Measurements from ENCODE around the gene GRIK3.

Gene GRIK3

GRCh38 chr1:36753451-36753850, 280.9 kb downstream of the GRIK3 start:
- H3K4me3 ChIP-seq (ENCODE audit: low read depth, low read length): no peak overlapping the region
- no peaks in the 10 kb centered on the region for H3K9me3 ChIP-seq (ENCODE audit: control insufficient read depth, insufficient read depth, low read depth, low read length)
- CTCF ChIA-PET: interaction anchor here (1.4 kb wide), 1 partner anchor 178 kb away, joined by 4 read pairs; no protein-coding TSS in a partner anchor
- H3K36me3 ChIP-seq (ENCODE audit: control insufficient read depth in 2 of 2, insufficient read depth in 1 of 2, low read length in 2 of 2): no peaks in the 10 kb centered on the region
- no peaks in the 10 kb centered on the region for H3K4me1 ChIP-seq (ENCODE audit: control insufficient read depth, insufficient read depth, low read length)
- POLR2A ChIA-PET: no interaction called here
- TF ChIP-seq ZNF202 (tag by site-specific recombination; IDR thresholded peaks at IDR 0.05; ENCODE audit: borderline replicate concordance): no peak
- TF ChIP-seq ZNF530 (tag by site-specific recombination; IDR thresholded peaks at IDR 0.05; ENCODE audit: low read depth): no peak
- no peak for TF ChIP-seq BCL11A (tag by site-specific recombination; IDR thresholded peaks at IDR 0.05; ENCODE audit: low read depth)
- no peak for TF ChIP-seq ZNF114 (tag by site-specific recombination; IDR thresholded peaks at IDR 0.05)
- TF ChIP-seq ZNF621 (tag by site-specific recombination; IDR thresholded peaks at IDR 0.05): no peak
- no peak for TF ChIP-seq SP7 (tag by site-specific recombination; IDR thresholded peaks at IDR 0.05)
- TF ChIP-seq ZNF785 (tag by site-specific recombination; IDR thresholded peaks at IDR 0.05): no peak
- TF ChIP-seq KLF9 (tag by site-specific recombination; IDR thresholded peaks at IDR 0.05; ENCODE audit: low read depth): no peak
- TF ChIP-seq GLI4 (tag by site-specific recombination; IDR thresholded peaks at IDR 0.05): no peak
- no peak for TF ChIP-seq ZNF24 (tag by site-specific recombination; IDR thresholded peaks at IDR 0.05)
- TF ChIP-seq ZNF416 (tag by site-specific recombination; IDR thresholded peaks at IDR 0.05): no peak
- TF ChIP-seq TSHZ1 (tag by site-specific recombination; IDR thresholded peaks at IDR 0.05; ENCODE audit: borderline replicate concordance): no peak
- no peak for TF ChIP-seq ZNF302 (tag by site-specific recombination; IDR thresholded peaks at IDR 0.05; ENCODE audit: low read depth)
- no peak for TF ChIP-seq ZNF600 (tag by site-specific recombination; IDR thresholded peaks at IDR 0.05)
- no peak for TF ChIP-seq ZNF777 (tag by site-specific recombination; IDR thresholded peaks at IDR 0.05; ENCODE audit: borderline replicate concordance)
- TF ChIP-seq ZNF10 (tag by site-specific recombination; IDR thresholded peaks at IDR 0.05): no peak
- H3K27ac ChIP-seq (ENCODE audit: extremely low read depth, low read depth, low read length): no peak overlapping the region

DNA sequence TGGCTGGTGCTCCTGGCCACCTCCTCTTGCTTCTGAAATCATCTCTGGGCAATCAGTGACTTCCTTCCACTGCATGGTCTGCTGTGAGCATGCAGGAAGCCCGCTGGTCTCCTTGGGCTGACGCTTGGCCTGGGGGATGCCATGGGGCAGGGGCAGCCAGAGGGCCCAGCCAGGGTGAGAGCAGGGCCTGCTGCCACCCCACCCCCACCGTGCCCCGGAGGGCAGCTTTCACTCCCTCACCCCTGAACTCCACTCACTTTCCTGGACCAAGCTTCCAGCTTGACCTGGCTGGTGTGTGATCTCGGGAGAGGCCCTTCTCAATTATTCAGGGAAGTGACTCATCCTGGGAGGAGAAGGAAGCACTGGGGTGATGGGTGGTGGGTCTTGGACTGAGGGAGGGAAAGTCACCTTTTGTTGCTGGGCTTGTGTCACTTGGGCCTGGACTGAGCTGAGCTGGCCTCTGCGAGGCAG, 281.4 kb downstream of the GRIK3 start:
- ChIA-PET POLR2A (no interaction called here), CTCF (interaction anchor here (1.4 kb wide), 1 partner anchor 177 kb away, joined by 4 read pairs; no protein-coding TSS in a partner anchor)
- no peak overlapping the region for H3K4me3 ChIP-seq (ENCODE audit: low read depth, low read length)
- no peaks in the 10 kb centered on the region for H3K4me1 ChIP-seq (ENCODE audit: control insufficient read depth, insufficient read depth, low read length)
- H3K9me3 ChIP-seq (ENCODE audit: control insufficient read depth, insufficient read depth, low read depth, low read length): no peaks in the 10 kb centered on the region
- H3K36me3 ChIP-seq (ENCODE audit: control insufficient read depth in 2 of 2, insufficient read depth in 1 of 2, low read length in 2 of 2): no peaks in the 10 kb centered on the region
- TF ChIP-seq ZNF140 (tag by site-specific recombination; IDR thresholded peaks at IDR 0.05) (no peak), ZNF514 (tag by site-specific recombination; IDR thresholded peaks at IDR 0.05) (no peak), ATF2 (tag by site-specific recombination; IDR thresholded peaks at IDR 0.05; ENCODE audit: low read depth) (no peak), SCRT2 (tag by site-specific recombination; IDR thresholded peaks at IDR 0.05) (no peak), SP2 (tag by site-specific recombination; IDR thresholded peaks at IDR 0.05) (no peak), ZBTB26 (tag by site-specific recombination; optimal IDR thresholded peaks at IDR 0.05) (no peak), PRDM10 (tag by site-specific recombination; IDR thresholded peaks at IDR 0.05) (no peak), GLIS1 (tag by site-specific recombination; IDR thresholded peaks at IDR 0.05) (no peak), ZNF530 (tag by site-specific recombination; IDR thresholded peaks at IDR 0.05; ENCODE audit: low read depth) (no peak), ZNF561 (tag by site-specific recombination; IDR thresholded peaks at IDR 0.05; ENCODE audit: borderline replicate concordance) (no peak), RBAK (tag by site-specific recombination; IDR thresholded peaks at IDR 0.05) (no peak), ZNF600 (tag by site-specific recombination; IDR thresholded peaks at IDR 0.05) (no peak), ZNF394 (tag by site-specific recombination; IDR thresholded peaks at IDR 0.05; ENCODE audit: borderline replicate concordance) (no peak), ZNF175 (tag by site-specific recombination; IDR thresholded peaks at IDR 0.05) (no peak)
- no peak overlapping the region for H3K27ac ChIP-seq (ENCODE audit: extremely low read depth, low read depth, low read length)
